NCI-H510A treated with DMSO at 0.1 percent for 48 hours (cell line): Measurements from ENCODE around the gene WIZ.

ENCODE experiments used
- DNase-seq: peaks from one replicate; lab custom pipeline; 2025; lab: John Stamatoyannopoulos, UW

WIZ gene

DNA sequence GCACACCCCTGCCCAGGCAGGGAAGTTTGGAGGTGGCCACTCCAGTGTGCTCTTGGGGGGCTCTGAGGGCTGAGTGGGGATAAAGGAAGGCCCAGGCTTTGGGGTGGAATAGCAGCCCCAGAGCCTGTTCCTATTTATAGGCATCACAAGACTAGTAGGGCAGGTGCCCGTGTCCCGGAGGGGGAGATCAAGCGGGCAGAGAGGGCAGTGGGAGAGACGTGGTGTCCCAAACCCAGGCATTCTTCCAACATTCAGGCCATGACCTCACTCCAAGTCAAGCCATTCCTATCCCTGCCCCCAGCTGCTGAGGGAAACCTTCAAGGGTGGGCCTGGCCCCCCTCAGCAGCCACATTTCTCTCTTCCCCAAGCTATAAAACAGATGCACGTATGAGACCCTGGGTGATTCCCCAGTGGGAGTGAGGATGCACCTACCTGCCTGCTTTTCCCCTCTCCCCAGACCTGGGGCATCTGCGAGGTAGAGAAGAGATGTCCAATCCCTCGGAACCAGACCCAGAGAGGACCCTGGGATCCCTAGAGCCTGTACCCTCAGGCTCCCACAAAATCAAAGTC lies 3.9 kb downstream of the WIZ start:
- no peak for DNase-seq

DNA sequence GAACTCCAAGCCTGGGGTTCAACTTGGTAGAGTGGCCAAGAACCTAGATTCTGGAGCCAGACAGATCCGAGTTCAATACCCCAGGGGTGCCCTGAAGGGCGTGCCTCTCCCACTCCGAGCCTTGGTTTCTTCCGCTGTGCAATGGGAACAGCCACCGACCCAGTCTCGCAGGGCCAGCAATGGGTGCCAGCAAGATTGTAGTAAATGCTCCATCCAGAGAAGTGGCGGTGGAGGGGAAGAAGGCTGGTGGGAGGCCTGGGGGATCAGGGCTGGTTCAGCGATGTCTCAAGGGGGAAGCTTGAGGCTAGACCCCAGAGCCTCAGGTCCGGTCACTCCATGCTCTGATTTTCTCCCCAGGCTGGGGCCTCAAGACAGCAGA lies 4.5 kb downstream of the WIZ start:
- no peak for DNase-seq

DNA sequence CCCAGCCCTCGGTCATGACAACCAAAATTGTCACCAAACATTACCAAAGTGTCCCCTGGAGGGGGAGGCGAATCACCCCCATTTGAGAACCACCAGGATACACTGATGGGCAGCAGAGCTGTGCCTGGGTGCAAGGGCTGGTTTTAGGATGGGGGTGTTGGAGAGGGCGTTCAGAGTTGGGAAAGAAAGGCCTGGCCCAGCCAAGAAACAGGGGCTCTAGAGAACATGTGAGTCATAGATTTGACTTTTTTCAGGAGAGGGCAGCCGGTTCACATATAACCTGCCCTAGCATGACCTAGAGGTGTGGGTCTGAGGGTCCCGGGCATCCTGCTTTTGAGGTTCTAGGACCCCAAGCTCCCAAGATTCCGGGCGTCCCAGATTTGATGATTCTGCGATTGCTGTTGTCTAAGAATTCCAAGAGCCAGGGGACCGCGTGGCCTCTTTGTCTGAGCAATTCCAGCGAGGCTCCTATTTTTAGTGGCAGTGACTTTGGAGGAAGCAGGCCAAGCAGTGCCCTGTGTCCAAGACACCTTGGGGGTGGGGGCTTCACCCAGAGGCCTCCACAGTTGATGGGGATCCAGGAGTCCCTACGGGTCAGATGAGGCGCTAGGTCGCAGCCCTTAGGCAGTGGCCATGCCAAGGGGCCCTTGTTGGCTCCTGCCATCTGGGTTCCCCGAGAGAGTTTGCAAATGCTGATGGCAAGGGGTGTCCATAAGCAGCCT lies 5.1 kb downstream of the WIZ start:
- DNase-seq: no peak

- no peak for DNase-seq
These were observed 5.9 kb downstream of the WIZ start for GRCh38 chr19:15443838-15444237.

DNA sequence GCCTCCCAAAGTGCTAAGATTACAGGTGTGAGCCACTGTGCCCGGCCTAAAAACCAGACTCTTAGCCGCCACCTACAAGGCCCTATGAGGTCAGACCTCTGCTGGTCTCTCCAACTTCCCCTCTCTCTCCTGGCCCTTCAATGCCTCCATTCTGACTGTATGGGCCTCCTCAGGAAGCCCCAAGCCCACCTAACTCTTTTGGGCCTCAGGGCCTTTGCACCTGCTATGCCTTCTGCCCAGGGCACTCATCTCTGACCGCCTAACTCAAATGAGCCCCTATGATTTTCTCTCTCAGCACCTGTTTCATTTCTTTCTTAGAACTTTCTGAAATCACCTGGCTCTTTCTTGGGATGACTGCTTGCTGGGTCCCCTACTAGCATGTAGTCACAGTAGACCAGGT lies 6.4 kb downstream of the WIZ start:
- no peak for DNase-seq

DNA sequence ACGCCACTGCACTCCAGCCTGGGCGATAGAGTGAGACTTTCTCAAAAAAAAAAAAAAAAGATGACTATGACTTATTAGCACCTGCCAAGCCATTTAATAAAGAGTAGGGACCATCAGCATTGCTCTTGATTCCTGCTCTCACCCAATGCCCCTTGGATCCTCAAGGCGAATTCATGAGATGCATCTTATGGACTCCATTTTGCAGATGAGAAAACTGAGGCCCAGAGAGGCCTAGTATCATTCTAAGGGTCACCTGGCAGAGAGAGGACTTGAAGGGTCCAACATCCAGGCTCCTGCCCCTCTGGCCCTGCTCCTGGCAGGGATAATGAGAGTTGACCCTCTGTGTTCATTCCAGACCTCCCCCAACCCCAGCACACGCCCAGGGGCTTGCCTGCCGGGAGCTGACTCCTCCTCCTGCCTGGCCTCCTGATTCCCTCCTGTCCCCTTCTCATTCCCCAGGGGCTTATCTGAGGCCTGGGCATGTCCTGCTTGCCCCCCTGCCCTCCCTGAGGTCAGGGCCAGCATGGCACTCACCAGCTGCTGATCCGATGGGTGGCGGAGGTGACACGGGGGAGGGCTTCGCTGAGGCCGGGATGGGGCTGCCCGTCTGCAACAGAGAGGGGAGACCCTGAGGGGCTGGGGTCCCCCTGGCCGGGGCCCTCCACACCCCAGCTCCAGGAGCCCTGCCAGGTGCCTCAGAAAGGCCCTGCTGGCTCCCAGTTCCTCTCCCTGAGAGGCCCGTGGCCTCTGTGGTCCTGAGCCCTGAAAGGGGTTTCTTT lies 7.4 kb downstream of the WIZ start:
- DNase-seq: no peak

DNA sequence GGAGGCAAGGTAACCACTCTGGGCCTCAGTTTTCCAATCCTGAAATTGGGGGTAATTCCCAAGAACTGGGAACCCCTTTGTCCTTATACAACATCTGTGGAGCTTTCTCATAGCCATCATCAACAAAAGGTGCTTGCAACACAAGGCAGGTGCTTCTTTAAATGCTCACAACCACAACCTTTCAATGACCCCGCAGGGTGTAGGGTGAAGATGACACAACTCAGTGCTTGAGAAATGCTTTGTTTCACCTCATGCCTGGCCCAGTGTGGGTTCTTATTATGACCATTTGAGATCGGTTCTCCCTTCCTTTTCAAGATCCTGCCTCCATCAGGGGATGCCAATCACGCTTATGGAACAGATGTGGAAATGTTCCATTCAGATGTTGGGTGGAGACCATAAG lies 8.4 kb downstream of the WIZ start:
- no peak for DNase-seq

DNA sequence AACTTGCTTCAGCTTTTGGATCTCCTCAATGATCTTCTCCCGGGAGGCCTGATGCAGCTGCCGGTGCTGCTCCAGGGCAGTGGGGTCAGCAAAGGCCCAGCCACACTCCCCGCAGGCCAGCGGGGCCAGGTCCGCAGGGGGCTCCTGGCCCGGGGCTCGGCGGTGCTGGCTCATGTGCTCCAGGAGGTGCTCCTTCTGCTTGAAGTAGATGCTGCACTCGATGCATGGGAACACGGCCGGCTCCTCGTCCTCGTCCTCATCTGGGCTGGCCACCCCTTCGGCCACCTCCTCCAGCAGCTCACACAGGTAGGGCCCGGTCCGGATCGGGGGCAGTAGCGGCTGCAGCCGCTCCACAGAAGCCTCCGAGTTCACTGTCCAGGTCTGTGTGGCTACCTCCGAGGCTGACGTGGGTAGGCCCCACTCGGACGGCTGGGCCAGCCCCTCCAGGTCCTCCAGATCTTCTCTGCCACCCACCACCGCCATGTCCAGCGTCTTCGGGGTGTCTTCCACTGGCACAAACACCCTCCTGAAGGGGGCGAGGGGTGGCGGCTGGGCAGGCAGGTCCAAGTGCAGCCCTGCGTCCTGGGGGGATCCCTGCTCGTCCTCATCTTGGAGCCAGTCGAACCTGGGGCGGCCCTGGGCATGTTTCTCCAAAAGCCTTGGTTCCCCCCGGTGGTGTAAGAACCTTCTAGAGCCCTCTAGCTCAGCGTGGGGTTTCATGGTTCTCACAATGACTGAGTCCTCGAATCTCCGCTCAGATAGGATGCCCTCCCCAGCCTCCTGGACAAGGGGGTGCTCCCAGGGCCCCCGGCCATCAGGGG lies 9.7 kb downstream of the WIZ start:
- DNase-seq: no peak

DNA sequence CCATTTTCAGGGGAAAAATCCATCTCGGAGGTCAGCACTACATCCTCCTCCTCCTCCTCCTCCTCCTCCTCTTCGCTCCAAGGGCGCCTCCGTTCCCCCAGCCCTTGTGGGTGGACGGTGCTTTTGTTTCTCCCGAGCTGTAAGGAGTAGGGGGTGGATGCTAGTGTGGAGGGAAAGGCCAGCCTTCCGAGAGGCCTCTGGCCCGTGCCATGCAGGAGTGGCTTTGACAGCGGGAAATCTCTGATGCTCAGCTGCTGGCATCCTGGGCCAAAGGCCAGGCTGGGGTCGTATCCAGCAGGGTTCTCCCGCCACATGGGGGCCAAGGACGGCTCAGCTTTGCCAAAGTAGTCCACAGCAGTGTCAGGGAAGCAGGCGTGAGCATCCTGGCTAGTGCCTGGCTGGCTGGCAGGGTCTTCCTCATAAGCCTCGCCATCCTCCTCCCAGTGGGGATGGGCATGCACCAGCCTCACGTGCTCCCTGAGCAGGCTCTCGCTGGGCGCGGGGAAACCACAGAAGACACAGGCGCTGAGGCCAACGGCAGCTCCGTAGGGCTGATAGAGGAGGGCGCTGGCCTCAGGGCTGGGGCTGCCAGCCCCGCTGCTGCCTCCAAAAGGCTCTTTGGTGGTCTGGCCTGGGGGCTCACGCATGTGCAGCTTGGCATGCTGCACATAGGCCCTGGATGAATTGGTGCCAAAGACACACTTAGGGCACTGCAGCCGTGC lies 10.5 kb downstream of the WIZ start:
- no peak for DNase-seq

GRCh38 chr19:15438577-15438976 lies 11.2 kb downstream of the WIZ start:
- DNase-seq: no peak

- no peak for DNase-seq
These were observed 11.6 kb downstream of the WIZ start for GRCh38 chr19:15438124-15438496.

DNA sequence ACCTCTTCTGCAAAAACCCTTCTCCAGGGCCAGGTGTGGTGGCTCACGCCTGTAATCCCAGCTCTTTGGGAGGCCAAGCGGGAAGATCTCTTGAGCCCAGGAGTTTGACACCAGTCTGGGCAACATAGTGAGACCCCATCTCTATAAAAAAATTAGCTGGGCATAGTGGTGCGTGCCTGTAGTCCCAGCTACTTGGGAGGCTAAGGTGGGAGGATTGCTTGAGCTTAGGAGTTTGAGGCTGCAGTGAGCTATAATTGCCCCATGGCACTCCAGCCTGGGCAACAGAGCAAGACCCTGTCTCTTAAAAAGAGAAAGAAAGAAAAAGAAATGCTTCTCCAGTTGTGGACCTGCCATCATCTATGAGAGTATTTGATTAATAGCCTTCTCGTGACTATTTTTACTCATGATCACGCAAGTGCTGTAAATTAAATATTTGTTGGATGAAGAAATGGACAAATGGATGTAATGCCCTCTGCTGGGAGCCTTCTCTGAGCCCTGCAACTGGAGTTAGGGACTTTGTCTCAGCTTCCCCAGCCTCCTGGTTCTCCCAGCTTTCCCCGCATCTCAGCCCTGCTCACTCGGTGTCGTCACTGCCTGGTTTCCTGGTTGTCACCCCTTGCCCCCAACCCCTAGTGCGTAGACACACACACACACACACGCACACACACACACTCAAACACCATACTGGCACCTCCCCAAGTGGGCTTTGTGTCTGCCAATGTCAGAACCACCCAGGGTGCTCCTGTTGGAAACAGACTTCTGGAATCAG lies 12.2 kb downstream of the WIZ start:
- DNase-seq: no peak

DNA sequence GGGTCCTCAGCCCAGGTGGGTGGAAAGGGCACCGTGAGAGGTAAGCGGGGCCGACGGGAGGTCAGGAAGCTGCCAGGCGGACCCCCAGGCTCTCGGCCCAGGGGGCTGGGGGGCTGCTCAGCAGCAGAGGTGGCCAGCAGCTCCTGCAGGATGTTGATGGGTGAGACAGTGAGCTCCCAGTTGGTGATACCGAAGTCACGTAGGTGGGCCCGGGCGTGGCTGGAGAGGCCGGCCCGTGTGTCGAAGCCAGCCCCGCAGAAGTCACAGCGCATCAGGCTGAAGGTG lies 13.0 kb downstream of the WIZ start:
- DNase-seq: no peak

DNA sequence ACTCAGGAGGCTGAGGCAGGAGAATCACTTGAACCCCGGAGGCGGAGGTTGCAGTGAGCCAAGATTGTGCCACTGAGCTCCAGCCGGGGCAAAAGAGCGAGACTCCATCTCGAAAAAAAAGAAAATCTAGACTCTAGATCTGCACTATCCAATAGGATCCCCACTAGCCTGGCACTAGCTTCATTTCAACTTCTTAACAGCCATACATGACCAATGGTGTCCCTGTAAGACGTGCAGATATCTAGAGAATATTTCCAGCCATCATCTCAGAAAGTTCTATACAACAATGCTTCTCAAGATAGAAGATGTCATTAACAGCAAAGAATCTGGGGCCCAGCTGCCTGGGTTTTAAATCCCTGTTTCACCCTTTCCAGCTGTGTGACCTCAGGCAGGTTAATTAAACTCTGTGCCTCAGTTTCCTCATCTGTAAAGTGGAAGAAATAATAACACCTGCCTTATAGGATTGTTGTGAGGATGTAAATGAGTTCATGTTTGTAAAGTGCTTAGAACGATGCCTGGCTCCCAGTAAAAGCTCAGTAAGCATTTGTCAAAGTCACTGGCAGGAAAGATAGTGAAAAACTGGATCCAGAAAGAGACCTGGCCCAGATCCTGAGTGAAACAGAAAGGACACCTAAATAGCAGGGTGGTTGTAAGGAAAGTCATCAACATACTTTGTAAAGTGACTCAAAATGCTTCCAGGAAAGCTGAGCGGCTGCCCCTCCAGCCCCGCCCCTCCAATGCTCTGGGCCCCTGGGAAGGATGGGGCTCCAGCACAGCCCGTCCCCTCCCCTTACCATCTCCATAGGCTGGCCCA lies 13.5 kb downstream of the WIZ start:
- DNase-seq: no peak

GRCh38 chr19:15433519-15434069 lies 16.2 kb downstream of the WIZ start:
- DNase-seq: no peak

GRCh38 chr19:15432629-15433518 lies 16.9 kb downstream of the WIZ start:
- DNase-seq: peak; percentile 89

GRCh38 chr19:15432018-15432494 lies 17.7 kb downstream of the WIZ start:
- no peak for DNase-seq

- no peak for DNase-seq
These were observed 18.2 kb downstream of the WIZ start for GRCh38 chr19:15431396-15432017.
